Jurkat, Clone E6-1 (cell line): Measurements from ENCODE around the gene TOR4A.
"Not testable (repeated sequence)": the region's sequence is repeated elsewhere in the genome, so short reads cannot be mapped to it uniquely, and the experiment has no call there.

Experiments used
- DNase-seq: peaks from one replicate; pipeline ENCODE4 v3.0.0-alpha.2; 2011; ENCODE audit warnings: low read depth, low spot score
- H3K4me3 ChIP-seq: 2 replicates; pipeline ENCODE4 v1.5.1; 2011; ENCODE audit warnings: mild to moderate bottlenecking, low read length, control low read depth, moderate library complexity

TOR4A gene

GRCh38 chr9:137321726-137322361, 44.3 kb downstream of the TOR4A start:
- no peak for DNase-seq
- no peak overlapping the region for H3K4me3 ChIP-seq

- no peak for DNase-seq
These were observed 46.2 kb downstream of the TOR4A start for GRCh38 chr9:137323531-137324331.

GRCh38 chr9:137325124-137325523, 47.6 kb downstream of the TOR4A start:
- no peak for DNase-seq
- H3K4me3 ChIP-seq, result no peak overlapping the region

More at GRCh38 chr9:137323531-137324331, 46.2 kb downstream of the TOR4A start:
- no peak overlapping the region for H3K4me3 ChIP-seq

- H3K4me3 ChIP-seq, result no peak overlapping the region
- DNase-seq, result no peak
These were observed 48.3 kb downstream of the TOR4A start for GRCh38 chr9:137325799-137326198.

- DNase-seq, result no peak
- no peak overlapping the region for H3K4me3 ChIP-seq
These were observed 49.0 kb downstream of the TOR4A start for GRCh38 chr9:137326445-137327065.

- not testable (repeated sequence) for H3K4me3 ChIP-seq, DNase-seq
These were observed 50.4 kb downstream of the TOR4A start for GRCh38 chr9:137327641-137328550.

- H3K4me3 ChIP-seq, DNase-seq: not testable (repeated sequence)
These were observed 52.1 kb downstream of the TOR4A start for GRCh38 chr9:137329590-137329989.

- H3K4me3 ChIP-seq, result no peak overlapping the region
- no peak for DNase-seq
These were observed 53.2 kb downstream of the TOR4A start for GRCh38 chr9:137330689-137331088.

GRCh38 chr9:137331929-137332328, 54.4 kb downstream of the TOR4A start:
- no peak overlapping the region for H3K4me3 ChIP-seq
- DNase-seq, result no peak
